ENCODE measurements around the gene MAP4K2. TPM values are rescaled to one million over a fixed set of nuclear protein-coding genes. Genes with fewer than 3 reads are reported as not detected.

MAP4K2 gene
- total RNA-seq, 1 experiment from 2014 or later = 24.7 TPM

DNA sequence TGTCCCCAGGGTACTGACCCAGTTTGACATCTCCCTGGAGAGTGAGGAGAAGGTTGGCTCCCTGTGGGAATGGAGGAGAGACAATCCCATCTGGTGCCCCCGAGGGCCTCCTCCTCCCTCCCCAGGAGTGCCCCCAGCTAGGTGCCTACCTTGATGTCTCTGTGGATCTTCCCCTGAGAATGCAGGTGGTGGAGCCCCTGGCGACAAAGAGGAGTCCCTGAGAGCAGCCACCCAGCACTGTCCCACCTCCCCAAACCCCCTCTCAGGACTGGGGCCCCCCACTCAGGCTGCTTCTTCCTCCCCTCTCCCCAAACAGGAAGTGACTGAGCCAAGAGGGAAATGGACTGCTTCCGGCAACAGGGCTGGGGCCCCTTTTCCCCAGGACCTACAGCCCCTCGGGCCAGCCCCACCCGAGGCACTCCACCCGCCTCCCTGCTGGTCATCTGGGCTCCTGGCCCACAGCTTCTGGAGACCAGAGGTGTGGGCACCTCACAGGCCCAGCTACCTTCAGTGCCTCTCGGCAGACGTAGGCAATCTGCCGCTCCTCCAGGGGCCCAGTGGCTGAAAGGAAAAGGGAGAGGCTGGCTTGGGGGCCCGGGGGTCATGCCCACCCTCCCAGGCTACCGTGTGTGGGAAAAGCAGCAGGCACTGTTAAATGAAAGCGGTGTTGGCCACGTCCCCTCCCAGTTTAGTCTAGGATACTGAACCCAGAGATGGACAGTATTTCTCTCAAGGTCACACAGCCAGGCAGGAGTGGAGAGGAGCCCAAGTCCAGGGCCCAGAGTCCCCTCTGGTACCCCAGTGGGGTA, 1.2 kb downstream of the MAP4K2 start:
- peak; percentile 20 for DNase-seq
- no CpG with 5 or more reads among the region's 13 CpGs for WGBS (ENCODE audit: extremely low coverage, insufficient read length, low lambda C conversion rate)
- TF ChIP-seq, protein P1, sequence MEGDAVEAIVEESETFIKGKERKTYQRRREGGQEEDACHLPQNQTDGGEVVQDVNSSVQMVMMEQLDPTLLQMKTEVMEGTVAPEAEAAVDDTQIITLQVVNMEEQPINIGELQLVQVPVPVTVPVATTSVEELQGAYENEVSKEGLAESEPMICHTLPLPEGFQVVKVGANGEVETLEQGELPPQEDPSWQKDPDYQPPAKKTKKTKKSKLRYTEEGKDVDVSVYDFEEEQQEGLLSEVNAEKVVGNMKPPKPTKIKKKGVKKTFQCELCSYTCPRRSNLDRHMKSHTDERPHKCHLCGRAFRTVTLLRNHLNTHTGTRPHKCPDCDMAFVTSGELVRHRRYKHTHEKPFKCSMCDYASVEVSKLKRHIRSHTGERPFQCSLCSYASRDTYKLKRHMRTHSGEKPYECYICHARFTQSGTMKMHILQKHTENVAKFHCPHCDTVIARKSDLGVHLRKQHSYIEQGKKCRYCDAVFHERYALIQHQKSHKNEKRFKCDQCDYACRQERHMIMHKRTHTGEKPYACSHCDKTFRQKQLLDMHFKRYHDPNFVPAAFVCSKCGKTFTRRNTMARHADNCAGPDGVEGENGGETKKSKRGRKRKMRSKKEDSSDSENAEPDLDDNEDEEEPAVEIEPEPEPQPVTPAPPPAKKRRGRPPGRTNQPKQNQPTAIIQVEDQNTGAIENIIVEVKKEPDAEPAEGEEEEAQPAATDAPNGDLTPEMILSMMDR (conservative IDR thresholded peaks at IDR 0.05) = no peak

More for the DNA sequence above, 1.2 kb downstream of the MAP4K2 start:
- Histone ChIP-seq H3K23ac (ENCODE audit: insufficient read length, low read depth, low read length) (no peak overlapping the region), H3K4ac (ENCODE audit: low read depth, low read length) (no peak overlapping the region), H3K9me3 (ENCODE audit: control insufficient read depth, low read depth, low read length) (no peaks in the 10 kb centered on the region), H2BK120ac (ENCODE audit: low read depth, low read length, poor library complexity, severe bottlenecking) (no peak overlapping the region), H3K79me1 (ENCODE audit: insufficient read depth, low read depth, low read length, poor library complexity, severe bottlenecking) (no peaks in the 10 kb centered on the region), H4K20me1 (ENCODE audit: control insufficient read depth, insufficient read depth, insufficient read length) (no peaks in the 10 kb centered on the region), H3K18ac (ENCODE audit: insufficient read length, low read depth, low read length) (no peak overlapping the region), H3K23me2 (ENCODE audit: insufficient read length, low read depth, low read length, poor library complexity, severe bottlenecking) (peaks cover 8% of the 10 kb centered on the region), H3K79me2 (ENCODE audit: insufficient read depth, low read length) (no peaks in the 10 kb centered on the region), H2BK5ac (ENCODE audit: insufficient read length, low read length) (no peak overlapping the region), H2BK20ac (ENCODE audit: low read depth, low read length, poor library complexity, severe bottlenecking) (no peak overlapping the region), H2AK5ac (ENCODE audit: insufficient read length, low read length) (no peak overlapping the region), H4K91ac (ENCODE audit: insufficient read length, low read depth, low read length) (no peak overlapping the region), H3K4me2 (ENCODE audit: insufficient read depth, insufficient read length, low read length) (no peak overlapping the region), H3K9ac (ENCODE audit: extremely low read depth, insufficient read length, low read length) (no peak overlapping the region), H4K5ac (ENCODE audit: insufficient read length, low read depth, low read length) (no peak overlapping the region), H3K27ac (ENCODE audit: insufficient read length, low read depth, low read length) (no peak overlapping the region), H3T11ph (ENCODE audit: low read length) (no peak overlapping the region), H2BK15ac (ENCODE audit: low read depth, low read length) (no peak overlapping the region), H3K56ac (ENCODE audit: insufficient read length, low read depth, low read length) (no peak overlapping the region), H2BK12ac (ENCODE audit: insufficient read length, low read depth, low read length) (no peak overlapping the region), H2AFZ (ENCODE audit: low read length) (no peak overlapping the region), H3K14ac (ENCODE audit: insufficient read depth, low read length) (no peak overlapping the region), H3K4me1 (ENCODE audit: insufficient read depth, low read length) (no peaks in the 10 kb centered on the region), H3K27me3 (ENCODE audit: insufficient read depth, low read length) (no peaks in the 10 kb centered on the region), H4K8ac (replicated peaks; ENCODE audit: insufficient read length, low read depth, low read length) (no peak overlapping the region)
- H3K27ac Mint-ChIP-seq = no peak overlapping the region
- peaks cover 6 to 26% (median 19%) of the 10 kb centered on the region in 3 experiments; a peak in 6 of 7 replicates for H3K36me3 Mint-ChIP-seq (ENCODE audit: insufficient read depth in 1 of 3, low read depth in 3 of 3)
- no peaks in the 10 kb centered on the region for H3K9me3 Mint-ChIP-seq
- peaks cover 11 to 14% of the 10 kb centered on the region in 2 experiments for H3K4me1 Mint-ChIP-seq
- H3K4me3 Mint-ChIP-seq = peak overlapping the region; percentile 62 to 63; a peak in 4 of 5 replicates
- H3K27me3 Mint-ChIP-seq (ENCODE audit: low read depth) = no peaks in the 10 kb centered on the region

All from H9 (cell line).